HUES48 (cell line): ENCODE measurements around the gene OR5F1.

ENCODE experiments used
- H3K27ac ChIP-seq: one replicate; pipeline ENCODE4 v1.7.0; 2013; ENCODE audit warnings: low read depth, low read length, inconsistent platforms
- H3K27me3 ChIP-seq: 2 replicates; pipeline ENCODE4 v1.6.1; 2013; ENCODE audit warnings: mild to moderate bottlenecking, low read length; ENCODE audit not compliant: control insufficient read depth, insufficient read depth
- H3K36me3 ChIP-seq: 2 replicates; pipeline ENCODE4 v1.6.1; 2013; ENCODE audit warnings: low read length; ENCODE audit not compliant: control insufficient read depth, insufficient read depth
- H3K4me1 ChIP-seq: 2 replicates; pipeline ENCODE4 v1.6.1; 2013; ENCODE audit warnings: mild to moderate bottlenecking, low read length; ENCODE audit not compliant: control insufficient read depth, insufficient read depth
- H3K4me3 ChIP-seq: 2 replicates; pipeline ENCODE4 v1.5.1; 2013; ENCODE audit warnings: mild to moderate bottlenecking, low read depth, low read length
- H3K9ac ChIP-seq: 2 replicates; pipeline ENCODE4 v1.6.1; 2013; ENCODE audit warnings: mild to moderate bottlenecking, low read depth, low read length, moderate library complexity
- H3K9me3 ChIP-seq: 2 replicates; pipeline ENCODE4 v1.6.1; 2013; ENCODE audit warnings: low read length; ENCODE audit not compliant: control insufficient read depth, insufficient read depth

Gene OR5F1

GRCh38 chr11:55994525-55994924, at the start of gene OR5F1:
Gene OR5F1, minus strand, starts transcription at chr11:55994625. Its CDS starts 0 bp downstream, at chr11:55994625.
- Histone ChIP-seq H3K9me3 (peaks cover 2% of the 10 kb centered on the region; the same call in 1 of the 2 replicates), H3K4me3 (no peak within 1 kb of the TSS; the same call in 1 of the 2 replicates), H3K27ac (no peak within 1 kb of the TSS), H3K36me3 (no peaks in the 10 kb centered on the region), H3K9ac (no peak within 1 kb of the TSS), H3K27me3 (no peaks in the 10 kb centered on the region), H3K4me1 (peaks cover 6% of the 10 kb centered on the region; the same call in 1 of the 2 replicates)

GRCh38 chr11:56027354-56027753, 32.9 kb upstream of the OR5F1 start, which contains the start of gene OR5AS1:
Gene OR5AS1, plus strand, starts transcription at chr11:56027654. Its CDS starts 2,765 bp downstream, at chr11:56030419.
- Histone ChIP-seq H3K9me3 (no peaks in the 10 kb centered on the region), H3K27me3 (no peaks in the 10 kb centered on the region), H3K4me1 (no peaks in the 10 kb centered on the region), H3K36me3 (no peaks in the 10 kb centered on the region), H3K4me3 (no peak within 1 kb of the TSS), H3K9ac (no peak within 1 kb of the TSS), H3K27ac (no peak within 1 kb of the TSS)

- Histone ChIP-seq H3K9ac (no peak overlapping the region), H3K4me3 (no peak overlapping the region), H3K4me1 (no peaks in the 10 kb centered on the region), H3K9me3 (no peaks in the 10 kb centered on the region), H3K27me3 (no peaks in the 10 kb centered on the region), H3K36me3 (no peaks in the 10 kb centered on the region), H3K27ac (no peak overlapping the region)
Observed at GRCh38 chr11:56013805-56014204, 19.4 kb upstream of the OR5F1 start.

GRCh38 chr11:56010716-56011115, 16.3 kb upstream of the OR5F1 start:
- no peaks in the 10 kb centered on the region for H3K36me3 ChIP-seq
- no peaks in the 10 kb centered on the region for H3K27me3 ChIP-seq
- H3K27ac ChIP-seq, result no peak overlapping the region
- H3K4me1 ChIP-seq, result no peaks in the 10 kb centered on the region
- no peak overlapping the region for H3K9ac ChIP-seq
- H3K4me3 ChIP-seq, result no peak overlapping the region
- H3K9me3 ChIP-seq, result no peaks in the 10 kb centered on the region

GRCh38 chr11:55970935-55971334, 23.5 kb downstream of the OR5F1 start:
- no peaks in the 10 kb centered on the region for H3K27me3 ChIP-seq
- no peaks in the 10 kb centered on the region for H3K9me3 ChIP-seq
- no peak overlapping the region for H3K27ac ChIP-seq
- no peak overlapping the region for H3K9ac ChIP-seq
- no peaks in the 10 kb centered on the region for H3K4me1 ChIP-seq
- H3K36me3 ChIP-seq, result no peaks in the 10 kb centered on the region
- no peak overlapping the region for H3K4me3 ChIP-seq

- Histone ChIP-seq H3K4me3 (no peak within 1 kb of the TSS), H3K36me3 (no peaks in the 10 kb centered on the region), H3K4me1 (no peaks in the 10 kb centered on the region), H3K9ac (no peak within 1 kb of the TSS), H3K9me3 (no peaks in the 10 kb centered on the region), H3K27ac (no peak within 1 kb of the TSS), H3K27me3 (no peaks in the 10 kb centered on the region)
Observed at GRCh38 chr11:55969845-55970244, 24.6 kb downstream of the OR5F1 start, which contains the start of gene OR10AG1. Gene OR10AG1, minus strand, starts transcription at chr11:55969945. Its CDS starts 38 bp downstream, at chr11:55969907.

GRCh38 chr11:55967914-55968313, 26.5 kb downstream of the OR5F1 start:
- Histone ChIP-seq H3K36me3 (no peaks in the 10 kb centered on the region), H3K9ac (no peak overlapping the region), H3K4me1 (no peaks in the 10 kb centered on the region), H3K27ac (no peak overlapping the region), H3K4me3 (no peak overlapping the region), H3K27me3 (no peaks in the 10 kb centered on the region), H3K9me3 (no peaks in the 10 kb centered on the region)

- Histone ChIP-seq H3K27me3 (no peaks in the 10 kb centered on the region), H3K36me3 (no peaks in the 10 kb centered on the region)
Observed at GRCh38 chr11:55966391-55966790, 28.0 kb downstream of the OR5F1 start.

GRCh38 chr11:55956521-55956920, 37.9 kb downstream of the OR5F1 start:
- Histone ChIP-seq H3K9me3 (peaks cover 7% of the 10 kb centered on the region; the same call in 1 of the 2 replicates), H3K36me3 (no peaks in the 10 kb centered on the region), H3K9ac (no peak overlapping the region), H3K4me1 (no peaks in the 10 kb centered on the region), H3K4me3 (no peak overlapping the region), H3K27me3 (no peaks in the 10 kb centered on the region), H3K27ac (no peak overlapping the region)

More at GRCh38 chr11:55966391-55966790, 28.0 kb downstream of the OR5F1 start:
- no peak overlapping the region for H3K9ac ChIP-seq
- no peaks in the 10 kb centered on the region for H3K4me1 ChIP-seq
- no peak overlapping the region for H3K4me3 ChIP-seq
- H3K27ac ChIP-seq, result no peak overlapping the region
- no peaks in the 10 kb centered on the region for H3K9me3 ChIP-seq

- no peak overlapping the region for H3K4me3 ChIP-seq
- 0 out of 2 replicates have a peak, but pooled peaks cover 3% of the 10 kb centered on the region for H3K9me3 ChIP-seq
- H3K27me3 ChIP-seq, result no peaks in the 10 kb centered on the region
- H3K36me3 ChIP-seq, result no peaks in the 10 kb centered on the region
- no peaks in the 10 kb centered on the region for H3K4me1 ChIP-seq
- H3K9ac ChIP-seq, result no peak overlapping the region
- H3K27ac ChIP-seq, result no peak overlapping the region
Observed at GRCh38 chr11:55949330-55949729, 45.1 kb downstream of the OR5F1 start.
